Coronary artery (tissue), 2 donors: Measurements from ENCODE around the gene NRG2.

Source experiments
- DNase-seq: peaks from one replicate; pipeline ENCODE4 v3.0.0-alpha.2; 2017; ENCODE audit warnings: low spot score
- H3K27ac ChIP-seq, 2 donors: fragments of 200-600 bp; sonication (generic); one replicate each; pipeline ENCODE4 v1.5.1; 2016 to 2019
- H3K4me3 ChIP-seq: fragments of 200-600 bp; sonication (generic); 2 replicates; pipeline ENCODE4 v1.5.1; 2016; ENCODE audit warnings: mild to moderate bottlenecking, moderate library complexity
- CTCF ChIP-seq: fragments of 200-600 bp; sonication (generic); IDR thresholded peaks from one replicate; pipeline ENCODE4 v1.5.1; 2019; ENCODE audit warnings: antibody characterized with exemption

Gene NRG2

DNA sequence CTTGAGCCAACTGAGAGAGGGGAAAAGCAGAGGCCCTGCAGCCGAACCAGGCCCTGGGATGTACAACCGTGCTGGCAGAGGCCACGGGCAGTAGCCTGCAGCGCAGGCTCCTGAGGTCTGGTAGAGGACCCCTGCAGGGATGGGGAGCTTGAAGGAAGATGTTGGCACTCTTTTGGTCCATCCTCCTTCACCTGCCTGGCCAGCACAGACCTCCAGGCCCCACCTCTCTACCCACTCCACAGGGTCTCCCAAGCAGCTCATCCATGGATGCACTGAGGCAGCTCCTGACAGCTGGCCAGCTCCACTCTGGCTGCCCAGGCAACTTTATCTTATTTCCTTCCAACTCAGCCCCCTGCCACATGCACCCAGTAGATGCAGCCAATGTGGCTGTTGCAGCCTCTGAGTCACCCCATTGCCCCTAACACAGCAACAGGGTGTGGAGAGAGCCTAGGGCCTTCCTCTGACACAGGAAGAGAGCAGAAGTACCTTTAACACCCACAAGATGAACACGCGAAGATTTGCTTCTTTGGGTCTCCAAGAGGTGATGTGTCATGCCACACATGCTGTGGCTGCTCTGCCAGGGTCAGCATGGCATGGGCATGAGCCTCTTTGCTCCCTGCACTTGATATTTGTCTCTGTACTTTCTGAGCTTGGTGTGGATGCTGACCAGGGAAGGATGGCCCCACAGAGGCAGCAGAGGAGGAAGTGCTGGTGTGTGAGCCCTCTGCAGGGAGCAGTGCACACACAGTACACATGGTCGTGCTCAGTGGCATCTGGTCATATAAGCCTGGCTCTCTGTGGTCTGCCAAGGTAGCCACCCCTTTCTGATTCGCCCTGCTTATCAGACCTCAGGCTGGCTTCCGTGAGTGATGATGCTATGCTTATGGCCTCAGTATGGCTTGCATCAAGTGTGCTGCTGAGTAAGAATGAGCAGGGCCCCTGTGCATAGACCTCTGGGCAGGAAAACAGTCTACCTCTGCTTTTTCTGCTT lies 117.2 kb downstream of the NRG2 start:
- no peak overlapping the region for H3K27ac ChIP-seq
- no peak overlapping the region for H3K4me3 ChIP-seq
- TF ChIP-seq CTCF, result no peak
- no peak for DNase-seq

DNA sequence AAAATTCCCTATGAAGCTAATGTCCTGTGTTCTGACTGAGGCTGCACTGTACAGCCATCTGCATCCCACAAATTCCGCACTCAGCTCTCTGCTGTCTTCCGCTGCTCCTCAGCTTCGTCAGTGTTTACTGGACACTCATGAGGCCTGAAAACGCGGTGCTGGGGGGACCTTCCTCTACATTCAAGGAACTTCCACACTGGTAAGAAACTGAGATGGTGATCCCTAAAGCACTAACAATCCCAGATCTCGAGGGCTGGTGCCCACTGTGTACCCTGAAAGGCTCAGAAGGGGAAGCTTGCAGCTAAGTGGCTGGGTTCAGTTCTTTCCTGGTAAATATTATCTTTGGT lies 117.9 kb downstream of the NRG2 start:
- DNase-seq, result no peak
- Histone ChIP-seq H3K27ac (no peak overlapping the region), H3K4me3 (no peak overlapping the region)
- TF ChIP-seq CTCF, result no peak

- Histone ChIP-seq H3K27ac (no peak overlapping the region), H3K4me3 (no peak overlapping the region)
- TF ChIP-seq CTCF, result no peak
- DNase-seq, result no peak
Observed at GRCh38 chr5:139924294-139925215, 118.5 kb downstream of the NRG2 start.

DNA sequence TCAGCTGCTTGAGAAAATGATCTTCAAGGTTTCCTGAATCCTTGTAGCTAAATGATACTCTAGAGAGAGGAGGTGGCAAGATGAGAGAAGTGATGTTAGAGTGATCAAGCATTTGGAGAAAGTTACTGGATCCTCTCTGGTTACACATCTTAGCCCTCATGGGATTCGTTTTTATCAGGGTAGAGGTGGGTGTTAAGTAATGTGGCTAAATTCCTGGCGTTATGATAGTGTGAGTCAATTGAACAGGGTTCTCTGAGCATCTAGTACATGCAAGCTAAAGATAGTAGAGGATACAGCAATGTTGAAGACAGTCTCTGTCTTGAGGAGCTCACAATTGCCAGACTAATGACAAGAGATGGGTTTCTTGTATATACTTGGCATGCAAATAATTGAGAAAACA lies 123.8 kb downstream of the NRG2 start:
- H3K4me3 ChIP-seq, result no peak overlapping the region
- no peak for TF ChIP-seq CTCF
- DNase-seq, result no peak
- H3K27ac ChIP-seq, result no peak overlapping the region

- DNase-seq, result no peak
- Histone ChIP-seq H3K27ac (no peak overlapping the region), H3K4me3 (no peak overlapping the region)
- no peak for TF ChIP-seq CTCF
Observed at GRCh38 chr5:139915834-139916233, 127.3 kb downstream of the NRG2 start.

- H3K4me3 ChIP-seq, result no peak overlapping the region
- no peak for DNase-seq
- H3K27ac ChIP-seq, result no peak overlapping the region
- TF ChIP-seq CTCF, result no peak
Observed at GRCh38 chr5:139915266-139915665, 127.8 kb downstream of the NRG2 start.
